Psoas muscle (tissue), 8 donors: ENCODE results near the gene RPS26. TPM values are rescaled to one million over a fixed set of nuclear protein-coding genes. Genes with fewer than 3 reads are reported as not detected.
A peak's percentile ranks its signal among the peaks of the same experiment; 100 is the strongest.
"Not testable (repeated sequence)": the region's sequence is repeated elsewhere in the genome, so short reads cannot be mapped to it uniquely, and the experiment has no call there.

Source experiments
- ATAC-seq, 4 donors: fragments of 200-7000 bp; cut with Tn5 transposase; one replicate each; pipeline ENCODE4 v1.9.1; 2020; ENCODE audit warnings: moderate library complexity in 3 of 4, mild to moderate bottlenecking in 2 of 4
- DNase-seq, 2 donors: peaks; one replicate each; pipeline ENCODE4 v3.0.0-alpha.2; 2020
- H3K27ac ChIP-seq: fragments of 200-600 bp; one replicate; pipeline ENCODE4 v1.8.0; 2022
- H3K27me3 ChIP-seq, 3 donors: fragments of 200-600 bp in 1 of 3; one replicate each; pipeline versions ENCODE4 v1.6.1 to v1.8.0; 2013 to 2022; ENCODE audit warnings: low read length in 2 of 3, mild to moderate bottlenecking in 2 of 3, moderate library complexity in 1 of 3; ENCODE audit not compliant: insufficient read depth in 3 of 3
- H3K36me3 ChIP-seq, 2 donors: fragments of 200-600 bp in 1 of 2; one replicate each; pipeline versions ENCODE4 v1.6.1 to v1.8.0; 2013 to 2022; ENCODE audit warnings: low read depth in 1 of 2, mild to moderate bottlenecking in 1 of 2, moderate library complexity in 1 of 2; ENCODE audit not compliant: insufficient read depth in 1 of 2
- H3K4me1 ChIP-seq: fragments of 200-600 bp; one replicate; pipeline ENCODE4 v1.8.0; 2022
- H3K4me3 ChIP-seq: fragments of 200-600 bp; one replicate; pipeline ENCODE4 v1.8.0; 2022; ENCODE audit warnings: mild to moderate bottlenecking
- H3K9me3 ChIP-seq: fragments of 200-600 bp; one replicate; pipeline ENCODE4 v1.8.0; 2022
- CTCF ChIP-seq: fragments of 200-600 bp; IDR thresholded peaks from one replicate; pipeline ENCODE4 v1.8.0; 2022; ENCODE audit warnings: antibody characterized with exemption
- WGBS, 3 donors: extraction: QIAGEN DNeasy Blood & Tissue Kit; methylation state at CpG; one replicate each; pipeline versions ENCODE4 v1.1.6 to v1.1.7; 2013; 5-methylcytosine and 5-hydroxymethylcytosine counted together
- intact Hi-C, 2 donors: fragments of 100-400 bp; cut with DNase I; formaldehyde crosslinking; loops; one replicate each; pipeline versions ENCODE4 v1.11.0 to v1.14.2; 2022
- polyA plus RNA-seq, 3 donors: library from polyadenylated mRNA; stranded (reverse); fragments of 200-250 nt; gene quantifications; one replicate each; pipeline ENCODE4 v1.2.3, GENCODE V29; 2013
- total RNA-seq, 4 donors: library from RNA; stranded (reverse); fragmentation: NEBNext Ultra II Directional in 2 of 4; extraction: Animal tissue kit (Norgen Biotek cat#: 25700) in 2 of 4; gene quantifications; one replicate each; pipeline versions ENCODE4 v1.2.1 to v1.2.4, GENCODE V29; 2021 to 2023
- donor health status: healthy with polysubstance abuse.
- donor health status: DM: no; HTN: no; CAD: no; lungs with moderate emphysema.
- donor health status: Bipolar disorder and iron deficiency.
- donor health status: healthy.
- donor health status: DM: yes; HTN: yes; CAD: no.
- donor health status: DM: no; HTN: no; CAD: no.
- donor health status: DM: no; HTN: no; CAD: no.
- donor health status: DM: yes; HTN: yes; CAD: no.

The RPS26 gene
- total and polyA plus RNA-seq, 7 donors: 16.6 to 1,360 (median 49.8) TPM

GRCh38 chr12:56046027-56046780, 4.5 kb downstream of the RPS26 start:
- ATAC-seq (no peak), DNase-seq (no peak)
- intact Hi-C loops: loop anchor here (2.0 to 5.0 kb wide), 2 partner anchors 56 to 59 kb away; partner anchors contain the start of gene PA2G4 (in 2 of the 2)
- WGBS, 3 donors: 71 to 76% (median 73%) methylated on average over 9 of the region's 9 CpGs
- Histone ChIP-seq H3K9me3 (no peaks in the 10 kb centered on the region), H3K27ac (peak overlapping the region; percentile 39), H3K36me3 (peaks cover 7 to 35% of the 10 kb centered on the region in 2 donors), H3K27me3 (no peaks in the 10 kb centered on the region), H3K4me1 (peaks cover 11% of the 10 kb centered on the region), H3K4me3 (no peak overlapping the region)
- no peak for TF ChIP-seq CTCF

DNA sequence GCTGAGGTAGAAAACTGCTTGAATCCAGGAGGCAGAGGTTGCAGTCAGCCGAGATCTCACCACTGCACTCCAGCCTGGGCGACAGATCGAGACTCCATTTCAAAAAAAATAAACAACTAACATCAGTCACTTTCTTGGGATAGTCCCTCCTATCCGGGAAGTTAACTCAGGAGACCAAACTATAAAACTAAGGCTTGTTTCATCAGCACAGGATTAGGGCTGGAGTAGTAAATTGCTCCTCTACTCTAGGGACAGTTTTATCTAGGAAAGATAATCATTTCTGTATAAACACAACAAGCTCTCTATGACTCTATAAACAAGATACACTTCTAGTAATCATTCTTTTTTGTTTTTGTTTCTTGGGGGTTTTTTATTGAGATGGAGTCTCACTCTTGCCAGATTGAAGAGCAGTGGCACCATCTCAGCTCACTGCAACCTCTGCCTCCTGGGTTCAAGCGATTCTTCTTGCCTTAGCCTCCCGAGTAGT, 11.7 kb downstream of the RPS26 start:
- intact Hi-C loops: no loop called here
- H3K27ac ChIP-seq: no peak overlapping the region
- ATAC-seq: no peak
- no peaks in the 10 kb centered on the region for H3K9me3 ChIP-seq
- no peak for TF ChIP-seq CTCF
- no peaks in the 10 kb centered on the region for H3K4me1 ChIP-seq
- H3K4me3 ChIP-seq: no peak overlapping the region
- no peaks in the 10 kb centered on the region for H3K36me3 ChIP-seq
- no peaks in the 10 kb centered on the region for H3K27me3 ChIP-seq
- no peak for DNase-seq
- 75 to 81% (median 80%) methylated on average over 6 of the region's 6 CpGs for WGBS, 3 donors

DNA sequence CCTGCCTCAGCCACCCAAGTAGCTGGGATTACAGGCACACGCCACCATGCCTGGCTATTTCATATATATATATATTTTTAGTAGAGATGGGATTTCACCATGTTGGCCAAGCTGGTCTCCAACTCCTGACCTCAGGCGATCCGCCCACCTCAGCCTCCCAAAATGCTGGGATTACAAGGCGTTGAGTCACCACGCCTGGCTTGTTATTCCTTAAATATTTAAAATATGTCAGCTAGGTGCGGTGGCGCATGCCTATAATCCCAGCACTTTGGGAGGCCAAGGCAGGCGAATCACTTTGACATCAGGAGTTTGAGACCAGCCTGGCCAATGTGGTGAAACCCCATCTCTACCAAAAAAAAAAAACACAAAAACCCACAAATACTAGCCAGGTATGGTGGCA, 18.2 kb downstream of the RPS26 start:
- H3K9me3 ChIP-seq, DNase-seq, H3K27ac ChIP-seq, H3K4me3 ChIP-seq, H3K36me3 ChIP-seq, H3K27me3 ChIP-seq, ATAC-seq, H3K4me1 ChIP-seq: not testable (repeated sequence)
- WGBS, 3 donors: 85 to 90% (median 88%) methylated on average over 8 of the region's 8 CpGs
- intact Hi-C loops: loop anchor here in 1 of 2 donors (2.0 kb wide), 1 partner anchor 35 kb away; no protein-coding TSS in a partner anchor

DNA sequence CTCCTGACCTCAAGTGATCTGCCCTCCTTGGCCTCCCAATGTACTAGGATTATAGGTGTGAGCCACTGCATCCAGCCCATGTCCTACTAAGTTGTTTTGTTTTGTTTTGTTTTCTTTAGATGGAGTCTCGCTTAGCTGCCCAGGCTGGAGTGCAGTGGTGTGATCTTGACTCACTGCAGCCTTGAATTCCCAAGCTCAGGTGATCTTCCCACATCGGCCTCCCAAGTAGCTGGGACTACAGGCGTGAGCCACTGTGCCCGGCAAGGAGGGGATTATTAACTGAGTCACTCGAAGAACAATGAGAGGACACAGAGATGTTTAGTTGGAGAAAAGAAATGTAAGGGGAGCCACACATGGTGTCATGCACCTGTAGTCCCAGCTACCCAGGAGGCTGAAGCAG, 20.3 kb downstream of the RPS26 start:
- Histone ChIP-seq H3K36me3 (no peaks in the 10 kb centered on the region), H3K4me1 (no peaks in the 10 kb centered on the region), H3K4me3 (no peak overlapping the region), H3K9me3 (no peaks in the 10 kb centered on the region), H3K27me3 (no peaks in the 10 kb centered on the region), H3K27ac (no peak overlapping the region)
- ATAC-seq (no peak), DNase-seq (no peak)
- TF ChIP-seq CTCF: no peak
- intact Hi-C loops: no loop called here
- WGBS, 3 donors: 68 to 86% (median 73%) methylated on average over 5 of the region's 5 CpGs

GRCh38 chr12:56062996-56063395, 21.3 kb downstream of the RPS26 start:
- Histone ChIP-seq H3K9me3 (no peaks in the 10 kb centered on the region), H3K27me3 (no peaks in the 10 kb centered on the region), H3K36me3 (no peaks in the 10 kb centered on the region), H3K4me1 (no peaks in the 10 kb centered on the region), H3K27ac (no peak overlapping the region), H3K4me3 (no peak overlapping the region)
- no peak for TF ChIP-seq CTCF
- intact Hi-C loops: no loop called here
- DNase-seq: no peak
- ATAC-seq: no peak
